ENCODE measurements around the gene ATP6V0D1.
A peak's percentile ranks its signal among the peaks of the same experiment; 100 is the strongest.
"Not testable (repeated sequence)": the region's sequence is repeated elsewhere in the genome, so short reads cannot be mapped to it uniquely, and the experiment has no call there.

The ATP6V0D1 gene

DNA sequence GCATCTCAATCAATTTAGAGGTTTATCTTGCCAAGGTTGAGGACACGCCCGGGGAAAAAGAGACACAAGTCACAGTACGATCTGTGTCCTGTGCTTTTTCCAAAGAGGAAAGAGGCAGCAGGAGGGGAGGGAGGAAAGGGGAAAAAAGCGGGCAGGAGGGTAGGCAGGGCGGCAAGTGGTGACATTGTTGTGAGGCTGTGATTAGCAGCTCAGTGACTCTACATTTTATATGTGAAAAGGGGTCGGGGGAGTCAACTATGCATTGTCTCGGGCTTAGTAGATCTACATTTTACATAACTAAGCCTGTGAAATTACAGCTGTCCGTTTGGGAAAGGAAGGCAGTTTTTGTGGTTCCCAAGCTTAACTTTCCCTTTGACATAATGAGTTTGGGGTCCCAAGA lies 25.5 kb upstream of the ATP6V0D1 start:
- TF ChIP-seq, protein P1, sequence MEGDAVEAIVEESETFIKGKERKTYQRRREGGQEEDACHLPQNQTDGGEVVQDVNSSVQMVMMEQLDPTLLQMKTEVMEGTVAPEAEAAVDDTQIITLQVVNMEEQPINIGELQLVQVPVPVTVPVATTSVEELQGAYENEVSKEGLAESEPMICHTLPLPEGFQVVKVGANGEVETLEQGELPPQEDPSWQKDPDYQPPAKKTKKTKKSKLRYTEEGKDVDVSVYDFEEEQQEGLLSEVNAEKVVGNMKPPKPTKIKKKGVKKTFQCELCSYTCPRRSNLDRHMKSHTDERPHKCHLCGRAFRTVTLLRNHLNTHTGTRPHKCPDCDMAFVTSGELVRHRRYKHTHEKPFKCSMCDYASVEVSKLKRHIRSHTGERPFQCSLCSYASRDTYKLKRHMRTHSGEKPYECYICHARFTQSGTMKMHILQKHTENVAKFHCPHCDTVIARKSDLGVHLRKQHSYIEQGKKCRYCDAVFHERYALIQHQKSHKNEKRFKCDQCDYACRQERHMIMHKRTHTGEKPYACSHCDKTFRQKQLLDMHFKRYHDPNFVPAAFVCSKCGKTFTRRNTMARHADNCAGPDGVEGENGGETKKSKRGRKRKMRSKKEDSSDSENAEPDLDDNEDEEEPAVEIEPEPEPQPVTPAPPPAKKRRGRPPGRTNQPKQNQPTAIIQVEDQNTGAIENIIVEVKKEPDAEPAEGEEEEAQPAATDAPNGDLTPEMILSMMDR (IDR thresholded peaks at IDR 0.05), result no peak
- no peaks in the 10 kb centered on the region for H3K36me3 Mint-ChIP-seq (ENCODE audit: low read depth)
- no peak overlapping the region for H3K27ac Mint-ChIP-seq
- H3K4me1 Mint-ChIP-seq, result no peaks in the 10 kb centered on the region
- H3K27me3 Mint-ChIP-seq (ENCODE audit: low read depth, poor library complexity), result peaks cover 57% of the 10 kb centered on the region
- no peaks in the 10 kb centered on the region for H3K9me3 Mint-ChIP-seq
- no peak overlapping the region for H3K4me3 Mint-ChIP-seq
- DNase-seq, result no peak

DNA sequence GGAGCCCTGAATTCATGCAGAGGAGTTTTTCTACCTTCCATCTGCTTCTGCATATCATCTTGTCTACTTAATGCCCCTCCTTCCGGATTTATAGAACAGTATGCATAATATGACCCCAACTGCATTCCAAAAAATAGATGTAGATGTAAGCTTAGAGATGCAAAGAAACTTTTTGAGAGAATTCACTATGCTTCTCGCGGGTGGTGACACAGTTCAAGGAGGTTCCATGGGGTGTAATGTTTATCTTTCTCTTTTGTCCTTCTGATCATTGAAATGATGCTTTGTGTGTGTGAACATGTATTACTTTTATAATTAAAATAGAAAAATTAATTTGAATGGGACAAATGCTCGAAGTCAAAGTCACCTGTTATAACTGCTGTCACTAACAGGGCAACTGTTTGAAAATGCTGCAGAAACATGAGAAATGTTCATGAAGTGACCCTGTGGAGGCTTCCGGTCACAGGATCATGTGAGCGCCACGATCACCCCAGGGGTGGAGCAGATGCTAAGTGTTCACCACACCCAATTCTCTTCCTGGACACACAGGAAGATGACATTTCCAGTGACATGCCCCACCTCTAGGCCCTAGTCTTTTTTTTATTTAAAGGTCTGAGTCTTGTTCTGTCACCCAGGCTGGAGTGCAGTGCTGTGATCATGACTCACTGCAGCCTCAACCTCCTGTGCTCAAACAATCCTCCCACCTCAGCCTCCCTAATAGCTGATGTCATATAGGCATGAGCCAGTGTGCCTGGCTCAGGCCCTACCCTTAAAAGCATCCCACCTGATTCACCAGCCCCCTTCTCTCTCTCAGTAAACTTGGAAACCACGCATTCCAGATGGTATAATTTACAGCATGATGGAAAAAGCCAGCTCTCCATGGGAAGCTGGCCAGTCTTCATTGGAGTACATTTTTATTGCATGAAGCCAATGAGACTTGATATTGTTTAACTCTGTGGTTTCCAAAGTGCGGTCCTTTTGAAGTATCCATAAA lies 23.4 kb upstream of the ATP6V0D1 start:
- no peak for DNase-seq
- H3K27me3 Mint-ChIP-seq (ENCODE audit: low read depth, poor library complexity), result peaks cover 69% of the 10 kb centered on the region
- H3K4me1 Mint-ChIP-seq, result no peaks in the 10 kb centered on the region
- H3K27ac Mint-ChIP-seq, result peak overlapping the region; percentile 10
- no peaks in the 10 kb centered on the region for H3K9me3 Mint-ChIP-seq
- no peaks in the 10 kb centered on the region for H3K36me3 Mint-ChIP-seq (ENCODE audit: low read depth)
- no peak overlapping the region for H3K4me3 Mint-ChIP-seq
- TF ChIP-seq, protein P1 (IDR thresholded peaks at IDR 0.05), result no peak

DNA sequence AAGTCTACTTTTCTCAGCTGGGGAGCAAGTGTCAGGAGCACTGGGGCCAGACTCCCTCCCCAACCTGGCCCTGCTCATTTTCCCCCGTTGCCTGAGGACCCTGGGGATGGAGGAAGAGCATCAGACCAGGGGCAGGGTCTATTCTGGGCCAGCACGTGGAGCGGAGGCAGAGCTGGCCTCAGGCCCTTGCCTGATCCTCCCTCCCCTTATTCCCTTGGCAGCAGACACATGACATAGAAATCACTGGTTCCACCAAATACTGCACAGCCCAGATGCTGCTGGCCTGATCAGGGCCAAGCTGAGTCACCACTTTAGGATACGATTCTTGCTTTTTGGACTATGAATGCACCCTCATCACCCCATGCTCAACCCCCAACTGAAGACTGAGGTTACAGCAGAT lies 18.1 kb upstream of the ATP6V0D1 start:
- H3K4me1 Mint-ChIP-seq, result no peaks in the 10 kb centered on the region
- no peaks in the 10 kb centered on the region for H3K9me3 Mint-ChIP-seq
- peaks cover 29% of the 10 kb centered on the region for H3K27me3 Mint-ChIP-seq (ENCODE audit: low read depth, poor library complexity)
- no peak overlapping the region for H3K4me3 Mint-ChIP-seq
- DNase-seq, result no peak
- TF ChIP-seq, protein P1 (IDR thresholded peaks at IDR 0.05), result no peak
- no peaks in the 10 kb centered on the region for H3K36me3 Mint-ChIP-seq (ENCODE audit: low read depth)
- H3K27ac Mint-ChIP-seq, result no peak overlapping the region

DNA sequence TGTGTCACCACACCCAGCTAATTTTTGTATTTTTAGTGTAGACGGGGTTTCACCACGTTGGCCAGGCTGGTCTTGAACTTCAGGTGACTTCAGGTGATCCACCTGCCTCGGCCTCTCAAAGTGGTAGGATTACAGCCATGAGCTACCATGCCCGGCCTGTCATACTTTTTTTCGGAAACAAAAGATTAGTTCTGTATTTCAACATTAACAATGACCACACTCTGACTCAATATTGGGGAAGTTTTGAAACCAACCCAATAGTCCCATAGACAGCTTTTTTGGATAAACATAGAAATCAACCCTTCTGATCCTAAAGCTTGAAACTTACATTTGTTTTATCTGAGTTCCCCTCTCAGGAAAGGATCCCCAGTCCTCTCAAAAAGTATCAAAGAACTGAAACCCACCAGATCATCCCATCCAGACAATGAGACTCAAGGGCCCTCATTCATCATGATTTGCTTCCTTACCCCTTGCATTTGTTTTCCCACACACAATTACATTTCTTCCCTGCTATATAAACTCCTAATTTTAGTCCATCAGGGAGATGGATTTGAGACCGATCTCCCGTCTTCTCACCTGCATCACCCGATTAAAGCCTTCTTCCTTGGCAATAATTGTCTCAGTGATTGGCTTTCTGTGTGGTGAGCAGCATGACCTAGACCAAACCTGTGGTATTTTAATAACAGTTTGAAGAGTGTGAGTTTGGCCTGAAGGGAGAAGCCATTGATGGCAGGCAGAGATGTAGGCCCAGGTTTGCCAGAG lies 9.6 kb upstream of the ATP6V0D1 start:
- peaks cover 6% of the 10 kb centered on the region for H3K9me3 Mint-ChIP-seq
- no peak overlapping the region for H3K27ac Mint-ChIP-seq
- H3K4me1 Mint-ChIP-seq, result peaks cover 15% of the 10 kb centered on the region

DNA sequence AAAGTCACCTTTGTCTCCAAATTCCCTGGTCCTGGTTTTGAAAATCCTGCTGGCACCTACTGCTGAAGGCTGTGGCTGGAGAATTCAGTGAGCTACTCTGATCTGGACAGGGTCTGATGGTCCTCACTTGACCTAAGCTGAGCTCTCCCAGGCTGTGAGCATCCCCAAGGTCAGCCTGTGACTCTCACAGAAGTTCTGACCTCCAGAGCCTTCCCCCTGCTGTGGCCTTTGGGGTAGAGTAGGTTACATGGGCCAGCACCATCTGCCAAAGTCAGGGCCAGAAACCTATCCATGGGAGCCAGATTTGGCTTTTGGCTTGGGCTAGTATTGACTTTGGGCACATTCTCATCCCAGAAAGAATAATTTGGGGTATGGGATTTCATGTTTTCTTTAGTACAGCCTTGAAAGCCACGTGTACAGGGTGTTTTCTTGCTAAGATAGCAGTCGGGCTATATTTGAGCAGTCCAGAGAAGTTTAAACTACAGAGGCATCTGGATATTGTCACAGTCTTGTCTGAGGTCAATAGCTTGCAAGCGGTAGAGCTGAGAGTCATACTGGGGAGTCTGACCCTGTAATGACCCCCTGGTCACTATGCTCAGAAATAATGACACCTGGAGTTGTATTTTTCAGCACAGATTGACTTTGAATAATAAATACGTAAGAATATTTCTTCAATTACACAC lies 8.6 kb upstream of the ATP6V0D1 start:
- TF ChIP-seq, protein P1 (IDR thresholded peaks at IDR 0.05), result no peak
- Mint-ChIP-seq H3K4me1 (peaks cover 17% of the 10 kb centered on the region), H3K4me3 (no peak overlapping the region), H3K36me3 (ENCODE audit: low read depth) (peaks cover 7% of the 10 kb centered on the region), H3K9me3 (peaks cover 6% of the 10 kb centered on the region), H3K27ac (no peak overlapping the region), H3K27me3 (ENCODE audit: low read depth, poor library complexity) (peaks cover 8% of the 10 kb centered on the region)
- DNase-seq, result no peak

More for the DNA sequence above, 9.6 kb upstream of the ATP6V0D1 start:
- TF ChIP-seq, protein P1 (IDR thresholded peaks at IDR 0.05), result no peak
- peaks cover 6% of the 10 kb centered on the region for H3K36me3 Mint-ChIP-seq (ENCODE audit: low read depth)
- peaks cover 13% of the 10 kb centered on the region for H3K27me3 Mint-ChIP-seq (ENCODE audit: low read depth, poor library complexity)
- DNase-seq, result no peak
- no peak overlapping the region for H3K4me3 Mint-ChIP-seq

DNA sequence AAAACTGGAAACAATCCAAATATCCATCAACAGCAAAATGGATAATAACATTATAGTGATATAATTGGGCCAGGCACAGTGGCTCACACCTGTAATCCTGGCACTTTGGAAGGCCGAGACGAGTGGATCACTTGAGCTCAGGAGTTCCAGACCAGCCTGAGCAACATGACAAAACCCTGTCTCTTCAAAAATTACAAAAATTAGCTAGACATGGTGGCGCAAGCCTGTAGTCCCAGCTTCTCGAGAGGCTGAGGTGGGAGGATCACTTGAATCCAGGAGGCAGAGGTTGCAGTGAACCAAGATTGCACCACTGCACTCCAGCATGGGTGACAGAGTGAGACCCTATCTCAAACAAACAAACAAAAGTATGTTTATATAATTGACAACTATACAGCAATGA lies 6.6 kb upstream of the ATP6V0D1 start:
- DNase-seq; H3K9me3 Mint-ChIP-seq; H3K4me3 Mint-ChIP-seq; H3K27me3 Mint-ChIP-seq (ENCODE audit: low read depth, poor library complexity); H3K27ac Mint-ChIP-seq: not testable (repeated sequence)
- H3K4me1 Mint-ChIP-seq, result peaks cover 27% of the 10 kb centered on the region
- H3K36me3 Mint-ChIP-seq (ENCODE audit: low read depth), result peaks cover 12% of the 10 kb centered on the region

All from nephron progenitor cell (in vitro differentiated cells).